ENCODE data around the gene CTSD.
A peak's percentile ranks its signal among the peaks of the same experiment; 100 is the strongest.

DNA sequence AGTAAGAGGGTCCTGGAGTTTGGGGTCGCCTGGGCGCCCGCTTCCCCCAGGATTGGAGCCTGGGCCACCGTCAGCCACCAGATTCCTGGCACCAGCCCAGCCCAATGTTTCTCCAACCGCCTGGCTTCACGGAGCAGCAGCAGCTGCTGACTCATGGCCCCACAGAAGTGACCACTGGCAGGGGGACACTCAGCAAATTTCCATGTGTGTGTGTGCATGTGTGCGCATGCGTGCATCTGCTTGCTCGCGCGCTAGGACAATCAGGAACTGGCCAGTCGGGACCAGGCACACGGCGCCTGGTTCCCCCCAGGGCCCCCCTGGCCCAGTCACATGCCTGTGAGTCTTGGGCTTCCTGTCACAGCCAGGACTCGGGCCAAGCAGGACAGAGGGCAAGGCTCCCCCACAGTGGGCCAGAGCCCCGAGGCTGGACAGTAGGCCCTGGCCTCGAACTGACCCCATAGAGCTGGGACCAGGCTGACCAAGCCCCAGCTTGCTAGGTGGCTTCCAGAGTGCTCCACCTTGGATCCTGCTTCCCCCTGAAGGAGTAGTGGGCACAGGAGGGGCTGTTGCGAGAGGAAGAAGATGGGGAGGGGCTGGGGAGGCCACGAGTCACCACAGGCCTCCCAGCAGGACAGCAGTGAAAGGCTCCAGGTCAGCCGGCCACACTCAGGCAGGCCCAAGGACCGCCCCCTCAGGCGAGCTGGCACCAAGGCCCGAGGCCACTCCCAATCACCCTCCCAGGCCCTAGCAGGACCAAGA is 3.2 kb downstream of the CTSD start:
- peak in 1 of 4 donors; percentile 68 for TF ChIP-seq POLR2A (IDR thresholded peaks at IDR 0.05)
- TF ChIP-seq, protein P1, sequence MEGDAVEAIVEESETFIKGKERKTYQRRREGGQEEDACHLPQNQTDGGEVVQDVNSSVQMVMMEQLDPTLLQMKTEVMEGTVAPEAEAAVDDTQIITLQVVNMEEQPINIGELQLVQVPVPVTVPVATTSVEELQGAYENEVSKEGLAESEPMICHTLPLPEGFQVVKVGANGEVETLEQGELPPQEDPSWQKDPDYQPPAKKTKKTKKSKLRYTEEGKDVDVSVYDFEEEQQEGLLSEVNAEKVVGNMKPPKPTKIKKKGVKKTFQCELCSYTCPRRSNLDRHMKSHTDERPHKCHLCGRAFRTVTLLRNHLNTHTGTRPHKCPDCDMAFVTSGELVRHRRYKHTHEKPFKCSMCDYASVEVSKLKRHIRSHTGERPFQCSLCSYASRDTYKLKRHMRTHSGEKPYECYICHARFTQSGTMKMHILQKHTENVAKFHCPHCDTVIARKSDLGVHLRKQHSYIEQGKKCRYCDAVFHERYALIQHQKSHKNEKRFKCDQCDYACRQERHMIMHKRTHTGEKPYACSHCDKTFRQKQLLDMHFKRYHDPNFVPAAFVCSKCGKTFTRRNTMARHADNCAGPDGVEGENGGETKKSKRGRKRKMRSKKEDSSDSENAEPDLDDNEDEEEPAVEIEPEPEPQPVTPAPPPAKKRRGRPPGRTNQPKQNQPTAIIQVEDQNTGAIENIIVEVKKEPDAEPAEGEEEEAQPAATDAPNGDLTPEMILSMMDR (IDR thresholded peaks at IDR 0.05) = no peak
- TF ChIP-seq EP300 (IDR thresholded peaks at IDR 0.05) = peak in 2 of 4 donors; percentile 71 to 95
- TF ChIP-seq POLR2AphosphoS5 (IDR thresholded peaks at IDR 0.05) = peak; percentile 68 to 79
